HEK293T (cell line): Measurements from ENCODE around the gene SLC19A1.

Source experiments
- ARNT ChIP-seq: fragments of 450-650 bp; IDR thresholded peaks from 2 replicates; pipeline ENCODE4 v1.6.1; 2017; ENCODE audit warnings: mild to moderate bottlenecking
- BHLHE40 ChIP-seq: fragments of 450-650 bp; IDR thresholded peaks from 2 replicates; pipeline ENCODE4 v1.6.1; 2016; ENCODE audit warnings: mild to moderate bottlenecking, moderate library complexity, borderline replicate concordance
- CTBP1 ChIP-seq: fragments of 450-650 bp; IDR thresholded peaks from 2 replicates; pipeline ENCODE4 v1.6.1; 2016; ENCODE audit warnings: borderline replicate concordance
- ELF4 ChIP-seq: fragments of 450-650 bp; IDR thresholded peaks from 2 replicates; pipeline ENCODE4 v1.6.1; 2017; ENCODE audit warnings: antibody characterized with exemption
- FOXA1 ChIP-seq: fragments of 450-650 bp; IDR thresholded peaks from 2 replicates; pipeline ENCODE4 v1.6.1; 2016; ENCODE audit warnings: mild to moderate bottlenecking
- FOXK2 ChIP-seq: fragments of 450-650 bp; IDR thresholded peaks from 2 replicates; pipeline ENCODE4 v1.6.1; 2016; ENCODE audit warnings: mild to moderate bottlenecking
- FOXM1 ChIP-seq: fragments of 450-650 bp; IDR thresholded peaks from 2 replicates; pipeline ENCODE4 v1.6.1; 2017; ENCODE audit warnings: mild to moderate bottlenecking, borderline replicate concordance
- L3MBTL2 ChIP-seq: fragments of 450-650 bp; conservative IDR thresholded peaks from 2 replicates; pipeline ENCODE4 v1.6.1; 2016; ENCODE audit warnings: mild to moderate bottlenecking
- LEF1 ChIP-seq: fragments of 450-650 bp; IDR thresholded peaks from 2 replicates; pipeline ENCODE4 v1.6.1; 2017; ENCODE audit warnings: mild to moderate bottlenecking, borderline replicate concordance
- NFRKB ChIP-seq: fragments of 450-650 bp; IDR thresholded peaks from 2 replicates; pipeline ENCODE4 v1.6.1; 2016; ENCODE audit warnings: mild to moderate bottlenecking, moderate library complexity
- PKNOX1 ChIP-seq: fragments of 450-650 bp; IDR thresholded peaks from 2 replicates; pipeline ENCODE4 v1.6.1; 2016
- SP1 ChIP-seq: fragments of 450-650 bp; IDR thresholded peaks from 2 replicates; pipeline ENCODE4 v1.6.1; 2017
- TARDBP ChIP-seq: fragments of 450-650 bp; IDR thresholded peaks from 2 replicates; pipeline ENCODE4 v1.6.1; 2016
- ZNF384 ChIP-seq: fragments of 450-650 bp; IDR thresholded peaks from 2 replicates; pipeline ENCODE4 v1.6.1; 2016

DNA sequence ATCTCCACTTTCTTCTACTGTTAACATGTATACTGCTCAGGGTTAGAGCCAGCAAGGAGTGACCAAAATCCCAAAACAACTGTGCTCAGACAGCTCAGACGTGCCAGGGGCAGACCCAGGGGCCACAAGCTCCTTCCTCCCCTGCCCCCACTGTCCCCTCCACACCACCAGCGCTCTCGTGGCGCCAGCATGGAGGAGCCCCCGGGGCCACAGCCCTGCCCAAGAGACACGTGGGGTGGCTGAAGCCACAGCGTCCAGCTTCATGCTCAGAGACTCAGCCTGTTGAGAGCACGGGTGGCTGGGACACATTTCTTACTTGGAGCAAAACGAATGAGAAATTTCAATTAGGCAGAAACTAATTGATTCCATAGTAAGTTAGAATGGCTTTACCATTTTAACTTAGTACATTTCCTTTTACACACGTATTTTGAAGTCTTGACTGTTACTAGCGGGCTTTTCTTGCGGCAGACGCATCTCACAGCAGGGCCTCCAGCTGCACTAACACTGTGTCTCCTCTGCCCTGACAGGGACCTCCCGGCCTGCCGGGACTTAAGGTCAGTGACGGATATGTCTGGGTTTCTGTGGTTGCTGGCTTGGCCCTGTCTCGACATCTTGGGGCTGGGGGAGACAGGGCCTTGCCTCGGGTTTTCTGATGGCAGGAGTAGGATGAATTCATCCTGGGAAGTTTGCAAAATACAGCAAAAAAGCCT lies 54.2 kb downstream of the SLC19A1 start:
- TF ChIP-seq TARDBP (no peak), CTBP1 (no peak), PKNOX1 (no peak), ZNF384 (no peak), FOXA1 (no peak), SP1 (no peak), BHLHE40 (no peak), FOXM1 (no peak), L3MBTL2 (no peak), ARNT (no peak), LEF1 (no peak), NFRKB (no peak), FOXK2 (no peak), ELF4 (no peak)
